ENCODE results near the gene ANGPTL7. TPM values are rescaled to one million over a fixed set of nuclear protein-coding genes. Genes with fewer than 3 reads are reported as not detected.
"Not testable (repeated sequence)": the region's sequence is repeated elsewhere in the genome, so short reads cannot be mapped to it uniquely, and the experiment has no call there.

ANGPTL7 gene, protein sequence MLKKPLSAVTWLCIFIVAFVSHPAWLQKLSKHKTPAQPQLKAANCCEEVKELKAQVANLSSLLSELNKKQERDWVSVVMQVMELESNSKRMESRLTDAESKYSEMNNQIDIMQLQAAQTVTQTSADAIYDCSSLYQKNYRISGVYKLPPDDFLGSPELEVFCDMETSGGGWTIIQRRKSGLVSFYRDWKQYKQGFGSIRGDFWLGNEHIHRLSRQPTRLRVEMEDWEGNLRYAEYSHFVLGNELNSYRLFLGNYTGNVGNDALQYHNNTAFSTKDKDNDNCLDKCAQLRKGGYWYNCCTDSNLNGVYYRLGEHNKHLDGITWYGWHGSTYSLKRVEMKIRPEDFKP
- not detected for polyA plus RNA-seq (2013, experiment 1 of 2; ENCODE audit: insufficient read length)
- polyA plus RNA-seq (2013, experiment 2 of 2; ENCODE audit: insufficient read length) = not detected

DNA sequence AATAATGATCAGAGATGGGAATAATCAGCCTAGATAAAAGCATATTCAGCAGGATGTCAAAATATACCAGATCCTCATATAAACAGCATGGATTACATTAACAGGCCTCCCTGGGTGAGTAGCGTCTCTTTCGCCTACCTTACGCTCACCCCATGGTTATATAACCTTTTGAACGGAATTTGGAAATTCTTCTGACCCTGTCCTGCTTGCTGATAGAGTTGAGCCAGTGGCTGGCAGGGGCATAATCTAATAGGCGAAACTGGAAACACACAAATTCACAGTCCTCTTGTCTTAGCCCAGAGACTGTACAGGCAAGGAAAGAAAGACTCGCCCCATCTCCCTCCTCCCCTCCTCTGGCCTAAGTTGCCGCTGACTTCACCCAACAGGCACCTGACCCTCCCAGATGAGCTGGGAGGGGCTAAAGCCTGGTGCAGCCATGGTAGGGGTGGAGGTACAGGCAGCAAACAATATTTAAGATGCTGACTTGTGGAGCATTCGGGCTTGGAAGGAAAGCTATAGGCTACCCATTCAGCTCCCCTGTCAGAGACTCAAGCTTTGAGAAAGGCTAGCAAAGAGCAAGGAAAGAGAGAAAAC lies at the start of gene ANGPTL7:
ANGPTL7 (plus strand) TSS at position 498 of the 594 bp plus-strand sequence. CDS start 225 bp downstream, outside the sequence.
- no peak for DNase-seq

DNA sequence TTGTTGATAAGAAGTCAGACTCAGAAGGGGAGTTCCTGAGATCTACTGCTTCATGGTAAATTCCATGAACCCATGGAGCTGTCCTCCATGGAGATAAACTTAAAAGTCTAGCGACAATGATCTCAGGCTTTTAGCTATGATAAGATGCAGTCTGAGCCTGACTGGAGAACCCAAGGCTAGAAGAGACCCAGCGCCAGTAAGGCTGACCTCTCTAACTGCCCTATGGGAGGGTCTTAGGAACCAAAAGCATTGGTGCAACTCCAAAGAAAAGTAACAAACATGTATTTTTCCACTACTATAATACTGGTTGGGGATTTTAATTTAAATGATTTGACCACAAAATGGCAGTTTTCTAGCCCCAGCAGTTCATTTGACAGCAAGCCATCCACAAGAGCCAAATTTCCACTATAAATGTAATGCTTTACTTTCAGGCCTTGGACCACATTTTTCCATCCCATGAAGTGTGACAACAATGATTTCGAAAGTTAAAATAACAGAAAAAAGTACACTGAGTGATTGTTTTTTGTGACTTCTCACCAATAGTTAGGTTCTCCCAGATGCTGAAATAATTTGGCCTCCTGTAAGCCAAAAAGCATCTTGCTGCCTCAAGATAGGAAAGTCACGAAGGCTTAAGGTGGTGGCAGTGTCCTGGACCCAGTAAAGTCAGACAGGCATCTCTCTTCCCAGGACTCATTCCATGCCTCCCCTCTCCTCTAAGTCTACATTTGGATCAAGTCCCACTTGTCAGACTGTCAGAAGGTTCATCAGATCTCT lies 46.4 kb upstream of the ANGPTL7 start:
- no peak for DNase-seq

DNA sequence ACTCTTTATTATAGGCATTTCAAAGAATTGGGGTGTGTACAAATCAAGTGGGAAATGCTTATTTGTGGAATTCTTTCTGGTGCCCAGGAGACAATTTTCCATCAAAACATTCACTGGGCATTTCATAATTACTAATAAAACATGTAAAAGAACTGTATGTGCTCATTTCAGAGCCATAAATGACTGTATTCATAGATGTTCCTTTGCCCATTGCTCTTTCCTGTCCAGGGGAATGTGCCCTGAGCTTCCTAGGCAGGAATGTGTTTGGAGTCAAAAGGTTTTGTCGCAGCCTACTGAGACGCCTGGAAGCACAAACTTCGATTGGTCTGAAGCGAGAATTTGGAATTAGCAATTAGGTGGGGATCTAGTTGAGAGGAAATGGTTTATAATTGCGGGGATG lies 45.8 kb upstream of the ANGPTL7 start:
- DNase-seq = no peak

DNA sequence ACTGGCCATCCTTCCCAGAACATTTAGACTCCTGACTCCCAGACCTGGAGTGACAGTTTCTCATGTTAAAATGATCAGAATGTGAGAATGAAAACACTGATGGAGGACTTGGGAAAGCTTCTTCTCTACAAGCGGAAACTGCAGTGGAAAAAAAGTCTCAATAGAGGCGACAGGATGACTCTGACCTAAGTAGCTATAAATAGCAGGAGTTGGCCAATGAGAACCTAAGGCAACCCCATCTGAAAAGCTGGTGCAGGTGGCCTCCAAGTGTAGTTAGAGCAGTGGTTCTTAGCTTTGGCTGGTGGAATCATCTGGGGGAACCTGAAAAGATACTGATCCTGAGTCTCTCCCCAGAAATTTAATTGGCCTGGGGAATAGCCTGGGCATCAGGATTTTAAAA lies 45.2 kb upstream of the ANGPTL7 start:
- no peak for DNase-seq

DNA sequence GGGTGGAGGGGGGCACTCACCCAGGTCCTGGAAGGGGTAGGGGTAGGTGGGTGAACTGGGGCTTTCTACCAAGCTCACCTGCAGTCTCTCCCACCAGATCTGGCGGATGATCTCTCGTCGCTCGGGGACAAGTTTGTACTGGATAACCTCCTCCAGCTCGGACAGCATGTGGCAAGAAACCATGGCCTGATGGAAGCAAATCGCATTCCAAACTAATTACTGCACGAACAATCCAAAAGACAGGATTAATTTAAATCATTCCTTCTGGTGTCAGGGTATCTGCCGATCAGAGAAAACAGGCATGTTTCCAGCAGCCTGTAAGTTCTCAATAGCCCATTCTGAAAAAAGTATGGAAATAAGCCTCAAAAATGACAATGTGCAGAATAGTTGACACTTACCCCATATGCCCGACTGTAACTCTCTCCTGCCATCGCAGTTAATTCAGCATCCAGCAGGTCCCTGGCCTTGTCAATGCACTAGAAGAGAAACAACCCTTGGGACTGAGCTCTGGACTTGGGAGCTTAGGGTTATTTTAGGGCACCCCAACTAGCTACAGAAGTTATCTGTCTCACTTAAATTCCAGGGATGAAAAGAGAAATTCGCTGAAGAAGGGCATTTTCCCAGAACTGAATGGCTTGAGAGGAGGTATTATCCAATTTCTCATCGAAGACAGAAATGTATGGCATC lies 44.4 kb upstream of the ANGPTL7 start:
- no peak for DNase-seq

DNA sequence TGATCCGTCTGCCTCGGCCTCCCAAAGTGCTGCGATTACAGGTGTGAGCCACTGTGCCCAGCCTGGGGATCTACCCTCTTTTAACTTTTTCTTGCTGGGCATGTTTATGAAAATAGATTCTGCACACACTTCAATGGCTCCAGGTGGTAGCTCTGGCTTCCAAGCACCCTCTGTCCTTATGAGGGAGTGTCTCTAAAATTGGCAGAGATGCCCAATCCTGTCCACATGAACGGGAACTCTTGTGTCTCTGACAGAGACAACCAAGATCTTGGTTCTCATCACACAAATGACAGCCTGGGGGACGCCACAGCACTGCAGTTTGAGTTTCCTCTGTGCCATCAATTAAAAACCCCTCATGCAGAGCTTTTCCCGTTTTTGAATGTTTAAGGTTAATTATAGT lies 43.4 kb upstream of the ANGPTL7 start:
- no peak for DNase-seq

DNA sequence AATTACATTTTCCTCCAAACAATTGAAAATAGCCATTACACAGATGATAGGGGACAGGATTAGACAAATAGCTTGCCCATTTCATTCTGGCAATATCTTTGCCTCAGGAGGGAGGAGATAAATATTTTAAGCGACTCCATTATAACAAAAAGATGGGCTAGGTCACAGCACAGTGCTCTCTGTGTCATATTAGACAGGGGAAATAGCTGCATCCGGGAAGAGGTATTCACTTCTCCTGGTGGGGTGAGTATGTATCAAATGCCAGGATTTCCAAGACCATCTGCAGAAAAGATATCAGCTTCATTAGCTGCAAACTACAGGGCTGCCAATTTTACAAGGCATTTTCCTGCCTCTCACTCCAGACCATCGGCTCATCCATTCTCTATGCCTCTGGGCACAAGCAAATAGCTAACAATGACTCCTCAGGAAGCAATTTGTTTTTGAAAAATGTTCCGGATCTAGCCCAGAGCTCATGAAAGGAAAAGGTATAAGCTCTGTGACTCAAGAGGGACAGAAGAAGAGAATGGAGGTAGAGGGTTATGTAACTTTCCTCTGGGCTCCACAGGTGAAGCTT lies 41.9 kb upstream of the ANGPTL7 start:
- DNase-seq = no peak

DNA sequence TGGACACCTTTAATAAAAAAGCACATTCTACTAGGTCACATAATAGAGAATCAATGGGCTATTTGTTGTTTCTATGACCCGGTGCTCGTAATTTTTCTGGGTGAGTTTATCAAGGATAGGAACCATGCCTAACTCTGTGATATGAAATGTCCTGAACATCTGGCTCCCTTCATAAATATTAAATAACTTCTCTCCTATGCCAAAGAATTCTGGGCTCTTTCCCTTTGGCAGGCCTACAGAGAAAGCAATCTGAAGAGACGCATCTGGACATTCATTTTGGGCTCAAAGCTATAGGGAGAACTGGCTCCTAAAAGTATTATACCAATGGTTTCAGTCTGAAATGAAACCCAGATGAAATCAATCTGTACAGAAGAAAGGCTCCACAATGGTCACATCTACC lies 38.8 kb upstream of the ANGPTL7 start:
- DNase-seq = no peak

DNA sequence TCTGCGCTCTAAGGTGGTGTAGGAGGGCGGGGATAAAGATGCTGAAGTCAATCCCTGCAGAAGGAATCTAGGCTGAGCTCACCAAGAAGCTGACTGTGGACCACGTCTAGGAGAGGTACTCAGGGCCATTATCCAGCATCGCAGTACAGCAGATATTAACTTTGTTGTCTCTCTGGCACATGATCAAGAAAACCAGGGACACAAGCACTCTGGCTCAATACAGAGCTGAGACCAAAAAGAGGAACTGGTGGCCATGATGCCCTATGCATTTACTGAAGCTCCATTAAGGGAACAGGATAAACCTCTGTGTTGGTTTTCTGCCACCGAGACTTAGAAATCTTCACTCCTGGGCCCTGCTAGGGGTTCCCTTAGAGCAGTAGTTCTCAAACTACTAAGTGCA lies 38.0 kb upstream of the ANGPTL7 start:
- no peak for DNase-seq

DNA sequence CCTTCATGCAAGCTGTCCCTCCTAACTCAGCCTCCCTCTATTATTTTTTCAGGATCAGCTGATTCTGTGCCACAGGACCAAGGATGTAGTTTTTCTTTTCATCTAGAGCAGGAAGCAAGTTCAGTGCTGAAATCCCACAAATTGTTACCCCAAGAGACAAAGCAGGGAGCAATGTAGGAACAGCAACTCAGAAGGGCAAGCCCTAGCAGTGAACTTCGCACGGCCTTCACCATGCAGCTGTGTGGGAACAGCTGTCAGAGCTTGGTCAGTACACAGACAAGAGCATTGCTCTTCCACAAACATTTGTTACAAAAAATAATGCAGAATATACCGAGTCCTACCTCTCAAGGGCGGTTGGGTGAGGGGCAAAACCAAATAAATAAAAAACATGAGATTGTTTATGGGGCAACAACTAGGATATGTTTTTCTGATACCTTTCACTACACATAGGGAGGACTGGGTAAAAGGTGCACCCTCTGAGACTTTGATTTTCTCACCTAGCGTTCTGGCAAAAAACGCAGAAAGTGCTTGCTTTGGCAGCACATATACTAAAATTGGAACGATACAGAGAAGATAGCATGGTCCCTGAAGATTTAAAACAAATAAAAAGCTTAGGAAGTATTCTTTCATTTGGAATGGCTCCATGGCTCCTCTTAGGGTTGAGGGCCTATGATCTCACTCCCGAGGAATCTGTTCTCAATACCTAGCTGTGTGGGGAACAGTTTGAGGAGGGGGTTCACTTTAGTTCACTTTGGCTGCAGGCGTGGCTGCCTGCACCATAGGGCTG lies 37.1 kb upstream of the ANGPTL7 start:
- peak; percentile 49 for DNase-seq

DNA sequence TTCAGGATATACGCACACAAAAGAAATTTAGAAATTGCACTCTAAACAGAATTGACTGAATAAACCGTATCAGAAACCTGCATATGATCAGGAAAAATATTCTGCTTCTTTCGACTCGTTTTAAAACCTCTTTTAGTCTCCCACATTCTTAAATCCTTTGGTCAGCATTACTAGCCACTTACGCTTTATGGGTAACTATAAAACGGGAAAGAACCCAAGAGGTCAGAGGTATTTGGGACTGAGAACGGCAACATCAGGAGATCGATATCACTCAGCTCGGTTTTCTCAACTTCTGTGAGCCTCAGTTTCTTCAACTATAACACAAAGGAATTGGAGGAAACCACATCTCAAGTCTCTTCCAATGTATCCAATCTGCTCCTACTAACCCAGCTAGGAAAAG lies 36.4 kb upstream of the ANGPTL7 start:
- no peak for DNase-seq

DNA sequence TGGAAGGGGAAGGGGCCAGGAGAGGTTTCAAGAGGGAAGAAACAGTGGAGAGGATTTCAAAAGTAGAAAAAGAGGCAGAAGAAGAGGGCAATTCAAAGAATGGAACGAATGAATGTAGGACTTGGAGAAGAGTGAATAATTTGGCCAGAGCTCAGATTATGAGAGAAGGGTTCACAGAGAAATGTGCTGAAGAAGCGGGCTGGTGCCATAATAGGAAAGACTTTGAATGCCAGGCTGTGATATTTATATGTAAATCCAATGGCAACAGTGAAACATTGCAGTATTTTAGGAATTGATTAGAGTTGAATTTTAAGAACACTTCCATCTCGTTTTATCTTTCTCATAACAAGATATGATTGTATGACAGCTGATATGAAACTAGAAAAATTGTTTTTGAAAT lies 36.0 kb upstream of the ANGPTL7 start:
- DNase-seq = no peak

DNA sequence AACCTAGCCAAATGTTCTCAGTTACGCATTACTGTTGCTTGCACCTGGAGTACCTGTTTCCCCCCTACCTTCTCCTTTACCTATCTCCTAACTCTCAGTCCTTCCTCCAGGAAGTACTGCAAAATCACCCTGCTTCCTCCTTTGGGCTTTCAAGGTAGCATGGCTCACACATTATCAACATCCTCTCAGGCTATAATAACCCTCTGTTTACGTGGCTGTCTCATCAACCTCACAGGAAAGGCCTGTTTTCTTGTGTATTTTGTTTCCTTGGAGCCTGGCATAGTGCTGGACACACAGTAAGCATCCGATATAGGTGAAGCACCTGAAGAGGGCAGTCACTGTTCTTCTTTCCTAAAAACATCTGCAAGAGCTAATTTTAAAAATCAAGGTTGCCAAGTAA lies 32.7 kb upstream of the ANGPTL7 start:
- DNase-seq = no peak

DNA sequence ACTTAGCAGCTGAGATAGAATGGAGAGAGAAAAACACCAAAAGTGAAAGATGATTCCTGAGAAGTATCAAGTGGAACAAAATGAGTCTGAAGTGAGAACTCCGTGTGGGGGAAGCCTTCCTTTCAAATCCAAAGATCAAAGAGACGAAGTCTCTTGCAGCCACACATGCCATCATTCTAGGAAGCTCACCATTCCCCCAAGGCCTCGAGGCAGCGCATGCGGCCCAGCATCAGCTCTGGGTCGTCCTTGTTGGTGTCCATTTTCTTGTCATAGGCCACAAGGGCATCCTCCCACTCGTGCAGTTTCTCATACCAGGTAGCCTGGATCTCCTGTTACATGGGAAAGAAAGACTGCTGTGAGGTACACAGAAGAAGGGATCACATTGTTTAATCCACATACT lies 32.2 kb upstream of the ANGPTL7 start:
- DNase-seq = no peak

DNA sequence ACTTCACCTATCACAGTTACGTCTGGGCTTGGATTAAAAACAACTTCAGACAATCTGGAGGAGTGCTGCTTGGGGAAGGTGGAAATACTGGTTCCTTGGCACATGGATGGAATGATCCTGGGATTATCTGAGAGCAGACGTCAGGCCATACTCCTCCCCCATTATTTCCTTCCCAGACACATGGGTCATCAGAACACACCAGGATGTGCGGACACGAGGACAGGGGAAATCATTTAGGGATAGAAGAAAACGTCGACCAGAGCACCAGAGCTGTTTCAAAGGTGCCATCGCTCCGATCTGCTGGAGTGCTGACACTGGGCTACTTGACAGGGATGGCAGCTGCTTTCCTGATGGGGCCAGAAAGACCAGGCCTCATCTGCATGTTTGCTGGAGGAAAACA lies 31.8 kb upstream of the ANGPTL7 start:
- no peak for DNase-seq

DNA sequence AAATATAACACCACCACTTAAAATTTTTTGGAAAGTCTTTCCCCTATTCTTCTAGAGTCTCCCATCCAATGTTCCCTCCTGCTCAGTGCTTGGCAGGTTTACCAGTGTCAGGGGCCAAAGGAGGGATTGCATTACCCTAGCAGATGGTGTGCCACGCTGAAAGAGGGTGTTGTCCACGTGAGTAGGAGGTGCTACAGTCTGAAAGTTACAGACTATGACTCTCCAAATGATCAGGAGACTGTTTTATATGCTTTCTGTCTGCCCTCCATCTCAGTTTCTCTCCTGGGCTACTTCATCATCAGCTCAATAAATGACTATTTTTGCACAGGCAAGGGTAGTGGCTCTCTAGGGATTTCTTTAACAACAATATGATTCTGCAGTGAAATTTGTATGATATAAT lies 31.3 kb upstream of the ANGPTL7 start:
- peak; percentile 47 for DNase-seq

DNA sequence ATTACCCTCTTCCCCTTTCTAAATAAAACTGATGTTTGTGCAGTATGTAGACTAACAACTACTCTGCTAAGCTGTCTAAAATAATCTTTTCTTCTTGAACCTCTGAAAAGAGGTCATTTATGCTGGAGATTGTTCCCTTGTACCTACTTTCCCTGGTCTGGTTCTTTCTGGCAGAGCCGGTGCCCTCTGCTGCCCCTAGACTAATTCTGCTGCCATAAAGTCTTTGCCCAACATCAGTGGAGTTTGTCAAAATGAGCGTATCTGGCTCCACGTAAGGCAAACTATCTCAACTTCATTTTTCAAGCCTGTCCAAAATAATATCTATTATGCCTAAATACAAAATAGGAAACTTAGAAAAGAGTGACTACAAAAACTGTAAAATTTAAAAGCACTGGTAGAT lies 30.9 kb upstream of the ANGPTL7 start:
- no peak for DNase-seq

DNA sequence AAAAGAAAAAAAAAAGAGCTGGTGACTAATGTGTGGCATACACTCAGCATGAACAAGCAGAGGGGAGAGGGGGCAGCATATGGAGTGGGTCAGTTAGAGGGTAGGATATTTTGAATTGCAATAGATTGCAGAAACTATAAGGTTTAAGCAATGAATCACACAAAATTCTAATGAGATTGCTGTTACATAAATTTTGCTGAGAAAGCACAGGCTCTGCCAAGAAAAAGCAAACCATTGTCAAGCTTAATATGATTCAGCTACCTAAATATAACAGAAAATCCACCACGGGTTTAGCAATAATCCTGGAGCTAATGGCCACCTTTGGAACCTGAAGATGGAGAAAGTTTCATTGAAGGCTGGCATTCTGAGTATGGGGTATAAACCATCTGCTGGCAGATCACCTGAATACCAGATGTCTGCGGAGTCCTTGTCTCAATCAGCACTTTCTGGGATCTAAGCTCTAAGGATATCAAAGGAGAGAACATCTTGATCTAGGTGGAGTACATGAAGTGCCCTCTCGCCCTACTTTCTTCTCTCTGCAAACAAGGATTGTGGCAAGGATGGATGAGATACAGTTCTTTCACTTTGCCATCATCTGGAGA lies 30.3 kb upstream of the ANGPTL7 start:
- DNase-seq = peak; percentile 96

DNA sequence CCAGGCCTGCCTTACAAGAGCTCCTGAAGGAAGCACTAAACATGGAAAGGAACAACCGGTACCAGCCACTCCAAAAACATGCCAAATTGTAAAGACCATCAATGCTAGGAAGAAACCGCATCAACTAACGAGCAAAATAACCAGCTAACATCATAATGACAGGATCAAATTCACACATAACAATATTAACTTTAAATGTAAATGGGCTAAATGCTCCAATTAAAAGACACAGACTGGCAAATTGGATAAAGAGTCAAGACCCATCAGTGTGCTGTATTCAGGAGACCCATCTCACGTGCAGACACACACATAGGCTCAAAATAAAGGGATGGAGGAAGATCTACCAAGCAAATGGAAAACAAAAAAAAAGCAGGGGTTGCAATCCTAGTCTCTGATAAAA lies 26.4 kb upstream of the ANGPTL7 start:
- not testable (repeated sequence) for DNase-seq

DNA sequence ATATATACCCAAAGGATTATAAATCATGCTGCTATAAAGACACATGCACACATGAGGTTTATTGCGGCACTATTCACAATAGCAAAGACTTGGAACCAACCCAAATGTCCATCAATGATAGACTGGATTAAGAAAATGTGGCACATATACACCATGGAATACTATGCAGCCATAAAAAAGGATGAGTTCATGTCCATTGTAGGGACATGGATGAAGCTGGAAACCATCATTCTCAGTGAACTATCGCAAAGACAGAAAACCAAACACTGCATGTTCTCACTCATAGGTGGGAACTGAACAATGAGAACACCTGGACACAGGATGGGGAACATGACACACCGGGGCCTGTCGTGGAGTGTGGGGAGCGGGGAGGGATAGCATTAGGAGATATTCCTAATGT lies 22.4 kb upstream of the ANGPTL7 start:
- not testable (repeated sequence) for DNase-seq

DNA sequence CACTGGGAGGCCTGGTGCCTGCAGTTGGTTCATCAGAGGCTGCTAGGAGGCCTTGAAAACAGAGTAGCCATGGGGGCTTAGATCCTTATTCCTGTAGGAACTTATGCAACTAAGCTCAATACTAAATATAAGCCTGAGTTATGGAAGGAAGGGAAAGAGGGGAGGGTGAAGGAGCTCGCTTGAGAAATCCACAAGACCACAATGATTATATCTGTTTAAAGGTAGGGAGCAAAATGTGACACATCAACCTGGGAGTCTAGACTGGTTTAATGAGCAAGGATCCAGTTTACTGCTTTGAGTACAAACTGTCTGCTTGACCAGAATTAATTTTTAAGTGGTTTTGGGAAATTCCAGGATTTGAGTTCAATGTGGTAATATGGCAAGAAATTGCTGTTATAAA lies 20.4 kb upstream of the ANGPTL7 start:
- no peak for DNase-seq

Measured in fibroblast of skin of scalp (primary cell).